NB4 (cell line): Measurements from ENCODE around the gene MPC2.
"Not testable (repeated sequence)": the region's sequence is repeated elsewhere in the genome, so short reads cannot be mapped to it uniquely, and the experiment has no call there.

Experiments
- DNase-seq: peaks from one replicate; pipeline ENCODE4 v3.0.0; 2010; ENCODE audit warnings: low read depth
- H3K4me3 ChIP-seq: one replicate; pipeline ENCODE4 v1.5.1; 2011; ENCODE audit warnings: mild to moderate bottlenecking, low read depth, low read length, moderate library complexity
- MYC ChIP-seq: IDR thresholded peaks from 2 replicates; pipeline ENCODE4 v1.6.1; 2011; ENCODE audit warnings: low read depth, low read length
- POLR2A ChIP-seq: IDR thresholded peaks from 2 replicates; pipeline ENCODE4 v1.6.1; 2011; ENCODE audit warnings: mild to moderate bottlenecking; ENCODE audit not compliant: insufficient read length; ENCODE audit errors: extremely low read depth
- TF ChIP-seq, protein P1 (sequence below): IDR thresholded peaks from one replicate; pipeline ENCODE4 v1.5.1; 2012; ENCODE audit warnings: low read depth, low read length
- TF ChIP-seq, protein P2 (sequence below): IDR thresholded peaks from 2 replicates; pipeline ENCODE4 v1.6.1; 2011; ENCODE audit warnings: low read depth, low read length

MPC2 gene

DNA sequence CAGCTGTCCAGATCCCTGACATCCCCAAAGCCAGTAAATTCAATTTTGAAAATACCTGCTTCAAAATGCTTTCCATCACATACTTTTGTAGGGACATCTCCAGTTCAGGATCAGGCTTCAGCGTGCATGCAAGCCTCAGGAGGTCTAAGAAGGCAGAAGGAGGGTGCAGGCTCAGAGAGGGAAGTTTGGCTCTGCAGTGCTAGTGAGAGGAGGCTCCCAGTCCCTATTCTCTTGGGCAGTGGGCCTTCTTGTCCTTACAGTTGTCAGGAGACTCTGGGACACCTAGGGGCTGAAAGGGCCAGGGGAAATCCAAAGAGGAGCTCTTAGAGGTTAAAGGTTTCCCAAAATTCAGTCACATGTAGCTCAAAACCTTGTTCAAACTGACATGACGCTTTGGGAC lies 43.1 kb downstream of the MPC2 start:
- DNase-seq = no peak
- TF ChIP-seq MYC = no peak
- TF ChIP-seq, protein P1, sequence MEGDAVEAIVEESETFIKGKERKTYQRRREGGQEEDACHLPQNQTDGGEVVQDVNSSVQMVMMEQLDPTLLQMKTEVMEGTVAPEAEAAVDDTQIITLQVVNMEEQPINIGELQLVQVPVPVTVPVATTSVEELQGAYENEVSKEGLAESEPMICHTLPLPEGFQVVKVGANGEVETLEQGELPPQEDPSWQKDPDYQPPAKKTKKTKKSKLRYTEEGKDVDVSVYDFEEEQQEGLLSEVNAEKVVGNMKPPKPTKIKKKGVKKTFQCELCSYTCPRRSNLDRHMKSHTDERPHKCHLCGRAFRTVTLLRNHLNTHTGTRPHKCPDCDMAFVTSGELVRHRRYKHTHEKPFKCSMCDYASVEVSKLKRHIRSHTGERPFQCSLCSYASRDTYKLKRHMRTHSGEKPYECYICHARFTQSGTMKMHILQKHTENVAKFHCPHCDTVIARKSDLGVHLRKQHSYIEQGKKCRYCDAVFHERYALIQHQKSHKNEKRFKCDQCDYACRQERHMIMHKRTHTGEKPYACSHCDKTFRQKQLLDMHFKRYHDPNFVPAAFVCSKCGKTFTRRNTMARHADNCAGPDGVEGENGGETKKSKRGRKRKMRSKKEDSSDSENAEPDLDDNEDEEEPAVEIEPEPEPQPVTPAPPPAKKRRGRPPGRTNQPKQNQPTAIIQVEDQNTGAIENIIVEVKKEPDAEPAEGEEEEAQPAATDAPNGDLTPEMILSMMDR = no peak
- TF ChIP-seq POLR2A = no peak
- TF ChIP-seq, protein P2, sequence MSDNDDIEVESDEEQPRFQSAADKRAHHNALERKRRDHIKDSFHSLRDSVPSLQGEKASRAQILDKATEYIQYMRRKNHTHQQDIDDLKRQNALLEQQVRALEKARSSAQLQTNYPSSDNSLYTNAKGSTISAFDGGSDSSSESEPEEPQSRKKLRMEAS = no peak
- no peak overlapping the region for H3K4me3 ChIP-seq

DNA sequence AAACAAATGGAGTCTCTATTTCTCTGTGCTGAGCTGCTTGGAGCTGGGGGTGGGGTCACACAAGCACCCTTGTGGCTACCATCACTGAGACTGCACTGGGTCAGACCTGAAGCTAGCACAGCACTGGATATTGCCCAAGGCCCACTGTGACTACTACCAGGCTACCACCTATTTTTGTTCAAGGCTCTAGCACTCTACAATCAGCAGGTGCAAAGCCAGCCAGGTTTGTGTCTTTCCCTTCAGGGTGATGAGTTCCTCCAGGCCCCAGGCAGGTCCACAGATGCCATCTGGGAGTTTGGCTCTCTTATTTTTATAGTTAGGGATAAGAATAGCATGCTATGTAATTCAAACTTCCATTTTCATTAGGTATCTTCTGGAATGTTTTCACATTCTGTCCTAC lies 46.5 kb downstream of the MPC2 start:
- TF ChIP-seq, protein P1 = no peak
- TF ChIP-seq POLR2A (no peak), MYC (no peak)
- TF ChIP-seq, protein P2 = no peak
- DNase-seq = no peak
- no peak overlapping the region for H3K4me3 ChIP-seq

DNA sequence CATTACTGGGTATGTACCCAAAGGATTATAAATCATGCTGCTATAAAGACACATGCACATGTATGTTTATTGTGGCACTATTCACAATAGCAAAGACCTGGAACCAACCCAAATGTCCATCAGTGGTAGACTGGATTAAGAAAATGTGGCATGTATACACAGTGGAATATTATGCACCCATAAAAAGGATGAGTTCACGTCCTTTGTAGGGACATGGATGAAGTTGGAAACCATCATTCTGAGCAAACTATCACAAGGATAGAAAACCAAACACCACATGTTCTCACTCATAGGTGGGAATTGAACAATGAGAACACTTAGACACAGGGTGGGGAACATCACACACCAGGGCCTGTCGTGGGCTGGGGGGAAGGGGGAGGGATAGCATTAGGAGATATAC lies 49.7 kb downstream of the MPC2 start:
- not testable (repeated sequence) for H3K4me3 ChIP-seq, DNase-seq

DNA sequence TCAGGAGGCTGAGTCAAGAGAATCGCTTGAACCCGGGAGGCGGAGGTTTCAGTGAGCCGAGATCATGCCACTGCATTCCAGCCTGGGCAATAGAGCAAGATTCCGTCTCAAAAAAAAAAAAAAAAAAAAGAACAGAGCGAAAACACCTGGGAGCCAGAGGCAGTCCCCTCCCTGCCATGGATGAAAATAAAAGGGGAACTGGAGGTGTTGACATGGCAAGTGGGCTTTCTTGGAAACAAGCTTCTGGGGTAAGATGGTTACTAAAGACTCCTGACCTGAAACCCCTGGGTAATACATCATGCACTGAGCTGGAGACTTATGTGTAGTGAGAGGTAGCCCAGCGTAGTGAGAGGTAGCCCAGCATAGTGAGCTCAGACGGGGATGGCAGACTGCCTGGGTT lies 54.5 kb downstream of the MPC2 start:
- no peak overlapping the region for H3K4me3 ChIP-seq
- DNase-seq = no peak
- TF ChIP-seq POLR2A (no peak), MYC (no peak)
- TF ChIP-seq, protein P1 = no peak
- TF ChIP-seq, protein P2 = no peak

DNA sequence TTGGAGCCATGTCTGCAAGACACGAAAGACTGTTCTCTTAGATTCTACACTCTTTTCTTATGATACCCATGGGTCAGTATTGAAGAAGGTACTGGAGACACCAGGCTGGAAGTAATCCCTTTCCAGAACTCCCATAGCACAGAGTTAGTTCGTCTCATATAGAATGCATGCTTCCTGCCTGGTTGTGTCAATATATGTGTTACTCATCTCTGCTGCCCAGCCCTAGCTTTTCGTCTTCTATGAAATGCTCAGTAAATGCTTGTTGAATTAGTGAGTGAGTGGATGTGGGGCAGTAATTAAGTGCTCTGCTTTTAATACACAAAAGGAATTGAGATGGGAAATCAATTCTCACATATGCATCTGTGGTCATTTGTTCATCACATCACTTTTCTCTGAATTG lies 55.1 kb downstream of the MPC2 start:
- TF ChIP-seq, protein P2 = no peak
- TF ChIP-seq MYC (no peak), POLR2A (no peak)
- TF ChIP-seq, protein P1 = no peak
- DNase-seq = no peak
- no peak overlapping the region for H3K4me3 ChIP-seq

DNA sequence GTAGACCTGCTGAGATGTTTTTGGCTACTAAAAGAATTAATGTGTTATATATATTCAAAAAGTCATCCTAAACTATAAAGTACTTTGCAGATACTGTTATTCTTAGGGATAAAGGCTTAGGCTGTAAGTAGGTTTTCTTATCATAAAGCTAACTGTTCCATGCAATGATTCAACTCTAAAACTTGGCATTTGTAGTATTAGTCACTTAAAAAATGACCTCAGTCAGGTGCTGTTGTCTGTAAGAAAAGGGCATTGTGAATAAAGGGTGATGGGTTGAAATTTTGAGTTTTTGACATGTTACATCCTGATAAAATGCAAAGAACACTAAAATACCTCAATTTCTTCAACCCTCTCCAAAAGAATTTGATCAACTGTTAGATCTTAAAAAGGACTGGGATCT lies 55.8 kb downstream of the MPC2 start:
- no peak for DNase-seq
- H3K4me3 ChIP-seq = no peak overlapping the region
- no peak for TF ChIP-seq POLR2A
- TF ChIP-seq, protein P1 = no peak
- TF ChIP-seq, protein P2 = no peak
- no peak for TF ChIP-seq MYC
